Measurements from ENCODE around the gene URM1.

- TF ChIP-seq YY1 (IDR thresholded peaks at IDR 0.05; ENCODE audit: insufficient read depth, insufficient read length) (no peak), SUZ12 (IDR thresholded peaks at IDR 0.05; ENCODE audit: extremely low read depth, insufficient read depth, insufficient read length) (no peak)
Measured at GRCh38 chr9:128325629-128326028, 45.5 kb upstream of the URM1 start.

Measured in NT2/D1 (cell line).